ENCODE results near the gene PDPK1.
A peak's percentile ranks its signal among the peaks of the same experiment; 100 is the strongest.

PDPK1 gene

DNA sequence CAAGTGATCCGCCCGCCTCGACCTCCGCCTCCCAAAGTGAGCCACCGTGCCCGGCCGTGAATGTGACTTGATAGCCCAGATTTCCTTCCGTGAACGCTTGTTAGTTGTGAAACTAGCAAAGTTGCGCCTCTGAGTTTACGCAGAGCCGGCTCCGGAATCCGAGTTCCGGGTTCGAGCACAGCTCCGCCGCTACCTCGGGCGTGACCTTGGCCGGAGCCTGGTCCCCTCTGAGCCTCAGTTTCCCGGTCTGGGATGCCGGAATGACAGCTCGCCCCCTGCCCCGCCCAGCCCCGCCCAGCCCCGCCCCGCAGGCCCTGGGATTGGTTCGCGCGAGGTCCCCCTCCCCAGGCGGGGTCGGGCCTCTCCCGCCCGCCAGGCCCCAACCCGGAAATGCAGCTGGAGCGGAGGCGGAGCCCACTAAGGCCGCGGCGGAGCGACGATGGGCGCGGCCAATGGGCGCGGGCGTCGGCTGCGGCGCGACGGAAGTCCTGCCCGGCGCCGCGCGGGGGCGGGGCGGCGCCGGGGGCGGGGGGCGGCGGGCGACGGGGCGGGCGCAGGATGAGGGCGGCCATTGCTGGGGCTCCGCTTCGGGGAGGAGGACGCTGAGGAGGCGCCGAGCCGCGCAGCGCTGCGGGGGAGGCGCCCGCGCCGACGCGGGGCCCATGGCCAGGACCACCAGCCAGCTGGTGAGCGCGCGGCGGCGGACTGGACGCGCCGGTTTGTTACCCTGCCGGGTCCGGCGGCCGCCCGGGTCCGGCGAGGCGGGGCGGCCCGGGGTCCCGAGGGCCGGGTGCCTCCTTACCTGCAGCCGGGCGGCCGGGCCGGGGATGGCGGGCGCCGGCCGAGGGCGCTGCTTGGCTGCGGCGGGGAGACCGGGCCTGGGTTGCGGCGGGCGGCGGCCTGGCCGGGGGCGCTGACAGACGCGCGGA is at the start of gene PDPK1:
Gene PDPK1 (plus strand): TSS at position 571 of the 929 bp plus-strand sequence. CDS start 92 bp downstream, at position 663.
- DNase-seq (ENCODE audit: low read depth in 3 of 3), result peak; percentile 81 to 91 (median 90)

DNA sequence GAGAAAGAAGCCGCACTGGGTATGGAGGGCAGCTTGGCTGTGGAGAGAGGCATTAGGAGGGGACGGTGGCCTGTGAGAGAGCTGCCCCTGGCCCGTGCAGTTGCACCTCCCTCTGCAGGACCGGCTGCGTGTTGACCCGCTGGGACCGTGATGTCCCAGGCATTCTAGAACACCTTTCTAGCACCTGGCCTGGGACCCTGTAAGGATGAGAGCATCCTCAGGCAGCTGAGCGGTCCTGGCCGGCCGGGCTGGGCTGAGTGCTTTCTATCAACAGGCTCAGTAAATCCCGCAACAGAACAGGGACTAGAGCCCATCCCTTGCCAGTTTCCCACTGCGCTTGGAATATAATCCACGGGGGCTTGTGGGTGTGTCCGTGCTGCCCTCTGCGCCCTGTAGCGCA is 48.2 kb upstream of the PDPK1 start:
- DNase-seq (ENCODE audit: low read depth in 3 of 3), result no peak

DNA sequence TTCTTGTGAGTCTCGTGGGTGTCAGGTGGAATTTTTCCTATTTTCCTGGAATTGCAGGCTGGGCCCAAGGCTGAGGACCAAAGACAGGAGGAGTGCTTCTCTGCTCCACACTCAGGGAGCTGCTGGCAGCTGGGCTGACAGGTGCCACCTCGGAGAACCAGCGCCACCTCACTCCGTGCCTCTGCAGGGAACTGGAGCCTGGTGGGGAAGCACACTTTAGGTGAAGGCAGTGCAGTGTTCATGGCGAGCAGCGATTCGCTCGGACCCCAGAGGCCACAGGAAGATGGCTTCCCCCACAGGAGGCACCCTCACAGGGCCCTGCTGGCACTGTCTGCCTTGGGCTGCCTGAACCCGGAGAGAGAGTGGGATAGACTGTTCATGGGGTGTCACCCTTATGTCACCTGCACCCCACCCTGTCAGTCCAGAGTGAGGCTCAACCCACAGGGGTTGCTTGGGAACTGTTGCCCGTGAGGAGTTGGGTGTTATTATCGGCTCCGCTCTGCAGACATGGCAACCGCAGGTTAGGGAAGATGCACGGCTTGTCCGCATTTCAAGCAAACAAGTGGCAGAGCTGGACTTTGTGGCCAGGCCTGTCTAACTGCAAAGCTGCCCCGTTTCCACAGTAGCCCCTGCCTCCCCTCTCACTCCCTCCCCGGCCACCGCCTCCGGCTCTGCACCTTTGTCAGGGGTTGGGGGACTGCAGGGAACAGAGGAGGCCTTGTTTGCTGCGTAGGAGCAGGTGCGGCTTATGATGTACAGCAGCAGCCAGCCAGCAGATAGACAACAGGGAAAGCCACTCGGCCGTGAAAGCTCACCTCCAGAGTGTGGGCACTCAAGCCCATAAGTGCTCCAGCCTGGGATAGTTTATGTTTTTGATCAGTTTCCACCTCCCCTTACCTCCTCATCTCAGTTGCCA is 47.4 kb upstream of the PDPK1 start:
- DNase-seq (ENCODE audit: low read depth in 3 of 3), result no peak

DNA sequence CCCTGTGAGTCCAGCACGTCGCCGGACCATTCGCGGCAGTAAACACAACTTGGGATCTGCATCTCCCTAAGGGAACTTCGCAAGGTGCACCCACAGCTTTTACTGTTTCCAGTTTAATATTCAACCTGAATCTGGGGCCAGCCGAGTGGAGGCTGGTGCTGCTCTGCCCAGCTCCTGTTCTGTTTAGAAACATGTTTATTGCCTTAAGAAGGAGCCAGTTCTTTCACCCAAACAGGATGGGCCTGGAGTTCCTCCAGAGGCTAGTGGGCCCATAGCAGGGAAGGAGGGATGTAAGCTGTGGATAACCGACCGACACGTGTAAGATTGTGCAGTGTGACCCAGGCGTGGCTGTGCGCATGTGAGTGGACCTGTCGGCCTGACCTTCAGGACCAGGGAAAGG is 45.5 kb upstream of the PDPK1 start:
- no peak for DNase-seq (ENCODE audit: low read depth in 3 of 3)

DNA sequence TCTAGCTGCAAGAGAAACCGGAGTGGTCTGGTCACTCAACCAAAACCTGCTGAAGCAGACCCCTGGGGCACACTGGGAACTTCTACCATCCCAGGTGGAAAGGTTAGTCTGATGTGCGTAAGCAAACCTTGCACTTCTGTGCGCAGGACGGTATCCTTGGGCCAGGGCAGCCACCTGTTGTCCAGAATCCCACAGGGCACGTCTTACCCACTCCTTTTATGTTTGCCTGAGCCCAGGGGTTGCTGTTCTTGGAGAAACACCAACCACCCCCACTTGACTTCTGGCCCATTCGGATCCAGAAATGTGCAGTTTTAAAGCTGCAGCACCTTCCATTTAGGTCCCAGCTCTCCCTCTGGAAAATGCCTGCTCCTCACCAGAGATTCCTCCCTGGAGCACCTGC is 44.2 kb upstream of the PDPK1 start:
- DNase-seq (ENCODE audit: low read depth in 3 of 3), result no peak

DNA sequence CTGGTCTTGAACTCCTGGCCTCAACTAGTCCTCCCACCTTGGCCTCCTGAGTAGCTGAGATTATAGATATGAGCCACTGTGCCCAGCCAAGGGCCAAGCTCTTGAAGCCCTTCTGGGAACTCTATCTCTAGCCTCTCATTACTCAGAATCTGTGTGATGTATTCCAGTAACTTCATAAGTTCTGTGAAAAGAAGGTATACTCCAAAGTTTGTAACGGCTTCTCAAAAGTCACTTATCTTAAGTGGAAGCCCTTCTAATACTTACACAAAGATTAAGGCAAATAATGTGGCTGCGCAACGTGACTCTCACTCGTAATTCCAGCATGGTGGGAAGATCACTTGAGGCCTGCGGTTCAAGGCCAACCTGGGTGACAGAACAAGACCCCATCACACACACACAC is 43.2 kb upstream of the PDPK1 start:
- DNase-seq (ENCODE audit: low read depth in 3 of 3), result no peak

DNA sequence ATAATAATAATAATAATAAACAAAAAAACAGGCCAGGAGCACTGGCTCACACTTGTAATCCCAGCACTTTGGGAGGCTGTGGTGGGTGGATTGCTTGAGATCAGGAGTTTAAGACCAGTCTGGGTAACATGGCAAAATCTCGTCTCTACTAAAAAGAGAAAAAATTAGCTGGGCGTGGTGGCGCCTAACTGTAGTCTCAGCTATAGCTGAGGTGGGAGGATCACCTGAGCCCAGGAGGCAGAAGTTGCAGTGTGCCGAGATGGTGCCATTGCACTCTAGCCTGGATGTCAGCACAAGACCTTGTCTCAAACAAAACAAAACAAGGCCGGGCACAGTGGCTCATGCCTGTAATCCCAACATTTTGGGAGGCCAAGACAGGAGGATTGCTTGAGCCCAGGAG is 42.8 kb upstream of the PDPK1 start:
- DNase-seq (ENCODE audit: low read depth in 3 of 3), result no peak

DNA sequence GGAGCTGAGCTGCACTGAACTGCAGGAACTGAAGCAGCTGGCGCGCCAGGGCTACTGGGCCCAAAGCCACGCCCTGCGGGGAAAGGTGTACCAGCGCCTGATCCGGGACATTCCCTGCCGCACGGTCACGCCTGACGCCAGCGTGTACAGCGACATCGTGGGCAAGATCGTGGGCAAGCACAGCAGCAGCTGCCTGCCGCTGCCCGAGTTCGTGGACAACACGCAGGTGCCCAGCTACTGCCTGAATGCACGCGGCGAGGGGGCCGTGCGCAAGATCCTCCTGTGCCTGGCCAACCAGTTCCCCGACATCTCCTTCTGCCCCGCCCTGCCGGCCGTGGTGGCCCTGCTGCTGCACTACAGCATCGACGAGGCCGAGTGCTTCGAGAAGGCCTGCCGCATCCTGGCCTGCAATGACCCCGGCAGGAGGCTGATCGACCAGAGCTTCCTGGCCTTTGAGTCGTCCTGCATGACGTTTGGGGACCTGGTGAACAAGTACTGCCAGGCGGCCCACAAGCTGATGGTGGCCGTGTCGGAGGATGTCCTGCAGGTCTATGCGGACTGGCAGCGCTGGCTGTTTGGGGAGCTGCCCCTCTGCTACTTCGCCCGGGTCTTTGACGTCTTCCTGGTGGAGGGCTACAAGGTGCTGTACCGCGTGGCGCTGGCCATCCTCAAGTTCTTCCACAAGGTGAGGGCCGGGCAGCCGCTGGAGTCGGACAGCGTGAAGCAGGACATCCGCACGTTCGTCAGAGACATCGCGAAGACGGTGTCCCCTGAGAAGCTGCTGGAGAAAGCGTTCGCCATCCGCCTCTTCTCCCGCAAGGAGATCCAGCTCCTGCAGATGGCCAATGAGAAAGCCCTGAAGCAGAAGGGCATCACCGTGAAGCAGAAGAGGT is 41.4 kb upstream of the PDPK1 start:
- no peak for DNase-seq (ENCODE audit: low read depth in 3 of 3)

DNA sequence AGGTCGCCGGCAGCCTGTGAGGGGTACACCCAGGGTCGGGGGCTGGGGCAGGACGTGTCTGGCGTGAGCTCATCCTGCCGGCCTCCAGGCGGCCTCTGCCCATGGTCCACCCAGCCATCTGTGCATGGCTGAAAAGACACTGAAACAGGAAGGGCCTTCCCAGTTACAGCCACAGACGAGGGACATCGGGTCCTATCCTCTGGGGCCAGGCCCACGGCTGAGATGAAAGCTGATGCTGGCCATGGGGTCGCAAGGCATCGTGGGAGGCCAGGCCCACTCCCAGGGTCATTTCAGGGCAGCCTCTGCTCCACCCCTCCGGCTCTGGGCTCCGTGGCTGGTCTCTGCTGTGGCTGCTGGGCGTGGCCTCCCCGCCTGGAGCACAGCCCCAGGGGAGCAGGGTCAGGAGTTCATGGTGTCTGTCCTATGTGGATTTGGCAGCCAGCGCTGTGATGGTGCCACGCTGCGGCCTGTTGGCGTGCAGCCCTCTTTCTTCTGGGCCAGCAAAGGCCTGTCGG is 40.6 kb upstream of the PDPK1 start:
- DNase-seq (ENCODE audit: low read depth in 3 of 3), result no peak

DNA sequence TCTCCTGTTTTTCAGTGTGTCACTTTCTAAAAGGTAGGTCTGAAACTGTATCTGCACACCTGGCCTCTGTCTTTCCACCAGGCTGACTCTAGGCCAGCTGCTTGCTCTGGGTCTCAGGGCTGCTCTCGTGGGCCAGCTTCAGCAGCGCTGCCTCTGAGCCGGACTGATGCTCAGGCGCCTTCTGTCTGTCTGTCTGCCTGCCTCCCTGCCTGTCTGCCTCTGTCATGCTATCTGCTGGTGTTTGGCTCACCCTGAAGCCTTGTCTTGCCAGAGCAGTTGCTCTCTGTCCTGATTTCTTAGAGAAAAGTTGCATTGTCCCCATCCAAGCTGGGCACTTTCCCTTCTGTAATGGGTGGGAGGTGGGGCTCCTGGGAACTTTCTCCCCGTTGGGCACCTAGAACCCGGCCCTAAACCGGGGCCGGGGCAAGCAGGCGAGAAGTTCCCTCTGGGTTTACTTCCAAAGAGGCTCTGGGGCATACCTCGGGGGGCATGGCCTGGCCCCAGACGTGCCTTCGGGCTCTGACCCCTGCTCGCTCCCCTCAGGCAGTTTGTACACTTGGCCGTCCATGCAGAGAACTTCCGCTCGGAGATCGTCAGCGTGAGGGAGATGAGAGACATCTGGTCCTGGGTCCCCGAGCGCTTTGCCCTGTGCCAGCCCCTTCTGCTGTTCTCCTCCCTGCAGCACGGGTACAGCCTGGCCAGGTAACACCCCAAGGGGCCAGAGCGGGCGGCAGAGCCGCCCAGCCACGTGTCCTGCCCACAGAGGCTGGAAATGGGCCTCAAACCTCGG is 39.9 kb upstream of the PDPK1 start:
- no peak for DNase-seq (ENCODE audit: low read depth in 3 of 3)

DNA sequence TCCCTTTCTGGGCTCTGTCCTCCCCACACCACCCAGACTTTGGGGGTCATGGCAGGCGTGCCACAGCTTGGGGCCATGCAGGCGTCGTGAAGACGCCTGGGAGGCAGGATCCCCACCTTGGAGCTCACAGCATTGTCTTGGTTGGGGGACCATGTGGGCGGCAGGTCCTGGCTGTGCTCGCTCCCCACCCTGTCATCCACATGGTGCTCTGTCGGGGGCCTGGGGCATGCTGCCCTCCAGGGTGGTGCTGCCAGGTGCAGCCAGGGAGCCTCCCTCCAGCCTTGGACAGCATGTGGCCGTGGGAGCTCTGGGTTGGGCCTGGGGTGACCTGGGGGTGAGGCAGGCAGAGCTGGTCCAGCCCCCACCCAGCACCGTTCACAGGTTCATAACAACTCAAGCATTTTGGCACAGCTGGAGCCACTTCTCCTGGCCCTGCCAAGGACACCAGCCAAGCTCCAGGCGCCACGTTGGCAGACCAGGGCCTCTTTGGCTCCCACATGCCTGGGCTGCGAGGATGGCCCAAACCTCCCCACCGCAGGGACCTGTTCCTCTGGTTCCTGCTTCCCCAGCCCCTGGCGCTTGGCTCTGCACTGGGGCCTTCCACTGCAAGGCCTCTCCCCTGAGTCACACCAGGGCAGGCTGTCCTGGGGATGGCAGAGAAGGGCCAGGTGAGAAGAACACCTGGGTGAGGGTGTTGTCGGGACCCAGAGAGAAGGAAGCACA is 39.1 kb upstream of the PDPK1 start:
- DNase-seq (ENCODE audit: low read depth in 3 of 3), result no peak

DNA sequence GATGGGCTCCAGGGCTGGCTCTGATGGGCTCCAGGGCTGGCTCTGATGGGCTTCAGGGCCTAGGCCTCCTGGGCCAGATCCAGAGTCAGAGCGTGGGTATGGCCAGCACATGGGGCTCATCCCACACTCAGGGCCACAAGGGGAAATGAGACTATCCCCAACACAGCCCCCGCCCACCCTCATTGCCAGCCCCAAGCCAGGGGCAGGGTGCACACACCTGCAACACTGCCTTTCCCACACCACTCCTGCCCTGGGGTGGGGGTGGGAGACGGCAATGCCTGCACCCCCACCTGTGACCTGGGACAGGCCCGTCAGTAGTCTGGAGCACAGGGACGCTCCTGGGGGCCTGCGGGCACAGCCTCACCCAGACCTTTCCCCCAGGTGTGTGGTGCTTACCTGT is 38.4 kb upstream of the PDPK1 start:
- no peak for DNase-seq (ENCODE audit: low read depth in 3 of 3)

DNA sequence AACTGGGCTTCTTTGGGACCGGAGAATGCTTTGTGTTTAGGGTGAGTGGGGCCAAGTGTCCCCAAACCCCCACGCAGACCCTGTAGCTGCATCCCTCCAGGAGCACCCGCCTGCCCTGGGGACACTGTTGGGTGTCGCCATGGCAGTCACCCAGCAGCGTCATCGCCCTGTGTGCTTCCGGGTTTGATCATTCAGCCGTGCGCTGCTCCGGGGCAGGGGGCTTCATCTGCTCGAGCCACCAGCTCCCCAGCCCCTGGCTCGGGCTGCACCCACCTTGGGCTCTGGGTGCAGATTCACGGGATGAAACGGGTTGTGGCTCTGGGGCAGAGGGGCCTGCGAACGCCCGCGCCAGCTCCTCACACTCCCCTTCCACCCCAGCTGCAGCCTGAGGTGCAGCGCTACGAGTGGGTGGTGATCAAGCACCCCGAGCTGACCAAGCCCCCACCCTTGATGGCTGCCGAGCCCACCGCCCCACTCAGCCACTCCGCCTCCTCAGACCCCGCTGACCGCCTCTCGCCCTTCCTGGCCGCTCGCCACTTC is 37.9 kb upstream of the PDPK1 start:
- no peak for DNase-seq (ENCODE audit: low read depth in 3 of 3)

DNA sequence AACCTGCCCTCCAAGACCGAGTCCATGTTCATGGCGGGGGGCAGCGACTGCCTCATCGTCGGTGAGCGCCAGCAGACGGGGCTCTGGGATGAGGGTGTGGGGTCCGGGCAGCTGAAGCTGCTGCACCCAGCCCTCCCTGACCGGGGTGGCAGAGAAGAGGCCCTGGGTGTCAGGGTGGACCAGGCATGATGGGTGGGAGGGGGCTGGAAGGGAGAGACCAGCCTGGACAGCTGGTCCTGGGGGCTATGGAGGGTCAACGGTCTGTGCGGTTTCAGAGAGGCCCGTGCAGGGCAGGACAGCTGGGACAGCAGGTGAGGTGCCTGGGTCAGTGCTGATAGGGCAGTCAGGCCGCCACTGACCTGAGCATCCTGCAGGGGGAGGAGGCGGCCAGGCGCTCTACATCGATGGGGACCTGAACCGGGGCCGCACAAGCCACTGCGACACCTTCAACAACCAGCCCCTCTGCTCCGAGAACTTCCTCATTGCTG is 37.3 kb upstream of the PDPK1 start:
- no peak for DNase-seq (ENCODE audit: low read depth in 3 of 3)

DNA sequence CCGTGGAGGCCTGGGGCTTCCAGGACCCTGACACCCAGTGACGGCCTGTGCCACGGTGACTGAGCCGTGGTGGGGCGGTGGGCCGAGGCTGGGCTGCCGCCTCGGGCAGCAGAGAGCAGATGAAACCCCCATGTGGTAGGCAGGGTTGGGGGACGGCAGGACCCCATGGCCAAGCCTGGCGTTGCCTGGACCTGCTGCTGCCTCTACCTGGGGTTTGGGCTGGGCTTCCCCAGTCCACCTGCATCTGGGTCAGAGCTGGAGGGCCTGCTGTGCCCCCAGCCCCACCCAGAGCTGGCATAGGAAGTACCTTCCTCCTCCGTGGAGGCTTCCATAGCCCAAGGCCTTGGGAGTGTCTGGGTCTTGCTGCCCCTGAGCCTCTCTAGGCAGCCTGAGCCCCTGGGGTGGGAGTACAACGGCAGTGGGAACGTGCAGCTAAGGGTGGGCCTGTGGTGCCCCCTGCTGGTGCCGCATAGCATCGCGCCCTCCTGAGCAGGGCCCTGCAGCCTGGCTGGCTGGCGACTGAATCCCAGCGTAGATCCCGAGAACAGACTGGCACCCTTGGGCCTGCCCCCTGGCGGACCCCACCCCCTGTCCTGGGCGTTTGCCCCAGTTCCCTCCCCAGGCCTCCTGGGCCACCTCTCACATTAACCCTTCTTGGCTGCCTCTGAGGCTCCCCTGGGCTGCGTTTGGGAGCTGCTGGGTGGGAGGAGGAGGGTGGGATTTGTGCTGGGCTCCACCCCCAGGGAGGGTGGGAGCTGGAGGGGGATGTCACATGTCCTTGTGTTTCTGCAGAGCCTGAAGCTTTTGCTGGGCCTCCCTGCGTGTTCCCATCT is 36.7 kb upstream of the PDPK1 start:
- peak; percentile 61 to 67 (median 65) for DNase-seq (ENCODE audit: low read depth in 3 of 3)

DNA sequence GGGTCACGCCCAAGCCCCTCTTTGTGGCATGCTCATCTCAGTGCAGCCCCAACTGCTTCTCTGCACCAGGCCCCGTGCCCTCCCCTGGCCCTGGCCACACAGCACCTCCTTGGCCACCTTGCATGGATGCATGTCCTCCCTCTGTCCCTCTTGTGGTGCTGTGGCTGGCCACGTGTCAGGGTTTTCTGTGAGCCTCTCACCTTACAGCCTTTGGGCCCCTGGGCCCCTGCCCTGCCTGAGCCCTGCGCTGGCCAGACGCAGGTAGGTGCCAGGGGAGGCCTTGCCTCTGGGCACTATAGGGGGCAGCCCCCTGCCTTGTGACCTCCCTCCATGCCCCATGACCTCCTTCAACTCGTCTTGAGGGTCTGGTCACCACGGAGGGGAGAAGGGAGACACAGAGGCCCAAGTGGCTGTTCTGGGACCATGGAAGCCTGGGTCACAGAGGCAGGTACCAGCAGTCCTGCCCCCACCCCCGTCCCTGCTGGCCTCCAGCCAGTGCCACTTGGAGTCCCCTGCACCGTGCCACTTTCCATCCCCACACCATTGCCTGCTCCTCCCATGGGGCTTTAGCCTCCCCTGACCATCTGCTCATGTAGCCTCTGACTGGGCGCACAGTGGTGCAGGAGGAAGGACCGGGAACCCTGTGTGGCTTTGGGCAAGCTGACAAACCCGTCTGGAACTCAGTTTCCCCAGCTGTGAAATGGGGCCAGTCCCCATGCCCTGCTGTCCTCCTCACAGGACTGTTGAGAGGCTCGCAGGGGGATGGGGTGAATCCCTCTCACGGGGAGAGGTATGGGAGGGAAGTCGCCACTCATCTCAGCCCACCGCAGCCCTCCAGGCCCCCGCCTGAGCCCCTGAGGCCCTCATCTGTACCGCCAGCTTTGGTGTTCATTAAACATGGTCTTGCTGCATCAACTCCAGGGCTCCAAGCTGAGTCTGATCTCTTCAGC is 35.6 kb upstream of the PDPK1 start:
- DNase-seq (ENCODE audit: low read depth in 3 of 3), result no peak

DNA sequence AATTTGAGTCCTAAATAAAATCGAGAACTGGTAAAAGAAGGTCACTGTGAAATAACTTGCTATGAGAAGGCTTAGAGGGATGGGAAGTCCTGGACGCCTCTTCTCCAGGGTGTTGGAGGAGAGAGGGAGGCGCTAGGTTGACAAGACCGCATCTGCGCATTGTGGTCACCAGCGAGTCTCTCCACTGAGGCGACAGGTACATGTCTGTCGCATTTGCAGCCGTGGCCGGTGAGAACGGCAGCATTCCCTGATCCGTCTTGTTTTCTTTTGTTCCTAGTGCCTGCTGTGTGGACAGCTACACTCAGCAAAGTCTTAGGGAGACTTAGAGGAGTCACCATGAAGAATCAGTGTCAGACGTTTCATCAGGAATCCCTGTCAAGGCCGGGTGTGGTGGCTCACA is 32.1 kb upstream of the PDPK1 start:
- no peak for DNase-seq (ENCODE audit: low read depth in 3 of 3)

Data from stimulated activated CD4-positive, alpha-beta T cell treated with anti-CD3 and anti-CD28 coated beads, TNF-alpha, amount 100 ng/mL, for 48 hours (primary cell).